Neural cell (in vitro differentiated cells): ENCODE results near the gene REPS2.

Experiments used
- CTCF ChIP-seq: fragments of 450-650 bp; IDR thresholded peaks from 2 replicates; pipeline ENCODE4 v1.5.1; 2014; ENCODE audit warnings: antibody characterized with exemption, mild to moderate bottlenecking, moderate library complexity; ENCODE audit not compliant: poor library complexity, severe bottlenecking
- EP300 ChIP-seq: fragments of 450-650 bp; conservative IDR thresholded peaks from 2 replicates; pipeline ENCODE4 v1.6.1; 2014; ENCODE audit warnings: antibody characterized with exemption, mild to moderate bottlenecking, moderate library complexity; ENCODE audit not compliant: poor library complexity, severe bottlenecking
- EZH2 ChIP-seq: fragments of 200-600, 300-800 bp; shearing (Covaris generic), sonication (generic); IDR thresholded peaks from 2 replicates; pipeline ENCODE4 v1.6.1; 2014; ENCODE audit warnings: antibody characterized with exemption, low read length, borderline replicate concordance, mild to moderate bottlenecking; ENCODE audit not compliant: insufficient read depth, poor library complexity, severe bottlenecking
- RAD21 ChIP-seq: fragments of 450-650 bp; conservative IDR thresholded peaks from 2 replicates; pipeline ENCODE4 v1.6.1; 2014; ENCODE audit warnings: antibody characterized with exemption, mild to moderate bottlenecking, moderate library complexity
- SMC3 ChIP-seq: fragments of 450-650 bp; conservative IDR thresholded peaks from 2 replicates; pipeline ENCODE4 v1.6.1; 2014; ENCODE audit warnings: antibody characterized with exemption, mild to moderate bottlenecking, moderate library complexity; ENCODE audit not compliant: poor library complexity
- TAF1 ChIP-seq: IDR thresholded peaks from 2 replicates; pipeline ENCODE4 v1.6.1; 2012; ENCODE audit warnings: low read depth

- TF ChIP-seq TAF1 (no peak), CTCF (no peak), SMC3 (no peak), RAD21 (no peak), EZH2 (no peak), EP300 (no peak)
Observed at GRCh38 chrX:16997313-16997712, 50.9 kb downstream of the REPS2 start.
